GM12878 (cell line): ENCODE results near the gene SYNGR3. TPM values are rescaled to one million over a fixed set of nuclear protein-coding genes. Genes with fewer than 3 reads are reported as not detected.
A peak's percentile ranks its signal among the peaks of the same experiment; 100 is the strongest.

Source experiments
- ATF2 ChIP-seq: IDR thresholded peaks from 2 replicates; pipeline ENCODE4 v1.6.1; 2012; ENCODE audit warnings: low read length, inconsistent platforms
- BCL11A ChIP-seq: IDR thresholded peaks from 2 replicates; pipeline ENCODE4 v1.6.1; 2011; ENCODE audit warnings: low read depth, low read length
- CHD1 ChIP-seq: IDR thresholded peaks from 2 replicates; pipeline ENCODE4 v1.6.1; 2012; ENCODE audit warnings: low read depth, low read length, improper control_type of control experiment
- CREB1 ChIP-seq: IDR thresholded peaks from 2 replicates; pipeline ENCODE4 v1.6.1; 2012; ENCODE audit warnings: low read depth, mild to moderate bottlenecking, inconsistent platforms
- CTCF ChIP-seq, 3 experiments: IDR thresholded peaks in 2 of 3; conservative IDR thresholded peaks in 1 of 3; 2 replicates each; pipeline ENCODE4 v1.5.1; 2011; ENCODE audit warnings: low read depth in 3 of 3, low read length in 3 of 3, mild to moderate bottlenecking in 3 of 3, control low read depth in 2 of 3, moderate library complexity in 2 of 3, inconsistent platforms in 1 of 3, mixed read lengths in 1 of 3; ENCODE audit not compliant: control insufficient read depth in 2 of 3, insufficient read depth in 1 of 3; ENCODE audit errors: extremely low read depth in 1 of 3
- E2F4 ChIP-seq: IDR thresholded peaks from 2 replicates; pipeline ENCODE4 v1.6.1; 2012; ENCODE audit warnings: low read depth, low read length, improper control_type of control experiment
- EP300 ChIP-seq, 2 experiments: fragments of 150-350 bp in 1 of 2; IDR thresholded peaks; 2 replicates each; pipeline ENCODE4 v1.6.1; 2011 to 2012; ENCODE audit warnings: low read depth in 2 of 2, low read length in 2 of 2, borderline replicate concordance in 1 of 2, improper control_type of control experiment in 1 of 2, inconsistent platforms in 1 of 2; ENCODE audit not compliant: control insufficient read depth in 1 of 2
- FOS ChIP-seq: IDR thresholded peaks from 3 replicates; pipeline ENCODE4 v1.6.1; 2011; ENCODE audit warnings: borderline replicate concordance; ENCODE audit not compliant: insufficient read length; ENCODE audit errors: extremely low read depth
- GATAD2B ChIP-seq: fragments of 450-650 bp; conservative IDR thresholded peaks from 2 replicates; pipeline ENCODE4 v1.6.1; 2017; ENCODE audit warnings: low read depth, mild to moderate bottlenecking, moderate library complexity
- HDAC2 ChIP-seq: fragments of 200-600 bp; sonication (generic); IDR thresholded peaks from 2 replicates; pipeline ENCODE4 v1.6.1; 2017
- IRF3 ChIP-seq: fragments of 450-650 bp; IDR thresholded peaks from 2 replicates; pipeline ENCODE4 v1.6.1; 2014; ENCODE audit warnings: mild to moderate bottlenecking
- MEF2B ChIP-seq: fragments of 450-650 bp; IDR thresholded peaks from 2 replicates; pipeline ENCODE4 v1.6.1; 2018; ENCODE audit warnings: mild to moderate bottlenecking, moderate library complexity; ENCODE audit not compliant: partially characterized antibody, poor library complexity, severe bottlenecking
- MTA2 ChIP-seq: fragments of 450-650 bp; IDR thresholded peaks from 2 replicates; pipeline ENCODE4 v1.6.1; 2016; ENCODE audit warnings: low read depth, mild to moderate bottlenecking, moderate library complexity
- NR2C2 ChIP-seq: IDR thresholded peaks from 2 replicates; pipeline ENCODE4 v1.6.1; 2011; ENCODE audit warnings: borderline replicate concordance, low read depth; ENCODE audit not compliant: control insufficient read depth, insufficient read length
- PML ChIP-seq: IDR thresholded peaks from 2 replicates; pipeline ENCODE4 v1.6.1; 2012; ENCODE audit warnings: low read length, inconsistent platforms
- RAD51 ChIP-seq: fragments of 450-650 bp; IDR thresholded peaks from 2 replicates; pipeline ENCODE4 v1.6.1; 2016; ENCODE audit warnings: moderate library complexity, mild to moderate bottlenecking, inconsistent platforms
- RELB ChIP-seq: fragments of 450-650 bp; IDR thresholded peaks from 2 replicates; pipeline ENCODE4 v1.6.1; 2017; ENCODE audit warnings: low read depth, mild to moderate bottlenecking, moderate library complexity
- RFX5 ChIP-seq: IDR thresholded peaks from 2 replicates; pipeline ENCODE4 v1.6.1; 2011; ENCODE audit warnings: low read depth, low read length, improper control_type of control experiment
- SP1 ChIP-seq: IDR thresholded peaks from one replicate; pipeline ENCODE4 v1.6.1; 2011; ENCODE audit warnings: low read depth, low read length
- SREBF1 ChIP-seq: IDR thresholded peaks from 2 replicates; pipeline ENCODE4 v1.6.1; 2012; ENCODE audit warnings: mild to moderate bottlenecking, low read length
- SUZ12 ChIP-seq: fragments of 200-600 bp; sonication (generic); IDR thresholded peaks from one replicate; pipeline ENCODE4 v1.6.1; 2018; ENCODE audit warnings: antibody characterized with exemption, mild to moderate bottlenecking; ENCODE audit not compliant: unreplicated experiment
- ZSCAN29 ChIP-seq: fragments of 450-650 bp; IDR thresholded peaks from 2 replicates; pipeline ENCODE4 v1.6.1; 2017; ENCODE audit warnings: mild to moderate bottlenecking, moderate library complexity
- polyA plus RNA-seq, 11 experiments: library from polyadenylated mRNA; depleted of rRNA in 4 of 11; unstranded in 6 of 11; stranded (reverse) in 5 of 11; fragments of >200 nt; fragmentation: Nextera tagmentation in 4 of 11; fragmentation: Illumina TruSeq in 1 of 11; extraction: Ambion mirVana in 4 of 11; extraction: Trizol in 1 of 11; gene quantifications; 1 replicate in 1 of 11; 2 replicates in 10 of 11; pipeline versions ENCODE4 v1.2.1 to v1.2.3, GENCODE V29; 2011 to 2016; ENCODE audit warnings: inconsistent platforms in 2 of 11, missing spikeins in 2 of 11, low read depth in 1 of 11
- total RNA-seq, 4 experiments: library from RNA; depleted of rRNA in 3 of 4; stranded (reverse); fragments of >200 nt in 3 of 4; fragmentation: Illumina TruSeq in 1 of 4; extraction: Trizol in 1 of 4; gene quantifications; 2 replicates each; pipeline versions ENCODE4 v1.2.1 to v1.2.3, GENCODE V29; 2013 to 2021

The SYNGR3 gene
- total and polyA plus RNA-seq, 10 of the 15 experiments (the other 5 are each of a cell fraction or from before 2014, with no cell fraction given) = 1.2 to 18.1 (median 6.6) TPM

GRCh38 chr16:1971796-1972489 lies 17.8 kb upstream of the SYNGR3 start, which contains the start of gene TBL3 (continued):
- peak; percentile 61; the same call in 1 of the 2 replicates for TF ChIP-seq GATAD2B
- no peak for TF ChIP-seq ATF2
- no peak for TF ChIP-seq E2F4
- TF ChIP-seq EP300 (IDR thresholded peaks at IDR 0.05; ENCODE audit: borderline replicate concordance in 1 of 2, control insufficient read depth in 1 of 2, low read depth in 2 of 2, low read length in 2 of 2) = peak in 1 of 2 experiments; percentile 49; a peak in 1 of 4 replicates
- peak; percentile 100 for TF ChIP-seq CREB1
- TF ChIP-seq SP1 = peak; percentile 89
- TF ChIP-seq NR2C2 = no peak
- TF ChIP-seq MEF2B = no peak
- no peak for TF ChIP-seq HDAC2
- TF ChIP-seq SREBF1 = peak; percentile 51; the same call in 1 of the 2 replicates
- TF ChIP-seq BCL11A = no peak
- no peak; the same call in 1 of the 2 replicates for TF ChIP-seq MTA2
- 0 out of 2 replicates have a peak, but pooled peaks have one; percentile 73 for TF ChIP-seq CHD1
- no peak for TF ChIP-seq IRF3
- no peak for TF ChIP-seq SUZ12
- peak; percentile 48; the same call in 1 of the 2 replicates for TF ChIP-seq RFX5
- peak; percentile 94 for TF ChIP-seq RELB
- TF ChIP-seq PML = peak; percentile 89; the same call in 1 of the 2 replicates
- TF ChIP-seq FOS = no peak
- TF ChIP-seq CTCF (IDR thresholded peaks at IDR 0.05 in 2 of 3, conservative IDR thresholded peaks at IDR 0.05 in 1 of 3; ENCODE audit: control insufficient read depth in 2 of 3, extremely low read depth in 1 of 3, insufficient read depth in 1 of 3, low read depth in 3 of 3, low read length in 3 of 3) = no peak
- no peak for TF ChIP-seq ZSCAN29
- no peak for TF ChIP-seq RAD51
